Measurements from ENCODE around the gene PGM5. TPM values are rescaled to one million over a fixed set of nuclear protein-coding genes. Genes with fewer than 3 reads are reported as not detected.

PGM5 gene
- total RNA-seq, 1 experiment from 2014 or later = 0.15 TPM

- TF ChIP-seq CTCF (IDR thresholded peaks at IDR 0.05 in 2 of 3, conservative IDR thresholded peaks at IDR 0.05 in 1 of 3; ENCODE audit: borderline replicate concordance in 1 of 3, insufficient read depth in 1 of 3, low read depth in 2 of 3, low read length in 2 of 3) (peak in 2 of 3 experiments; percentile 22 to 36; a peak in 2 of 6 replicates), RAD21 (IDR thresholded peaks at IDR 0.05; ENCODE audit: low read depth) (peak; percentile 17; the same call in 1 of the 2 replicates), ELF1 (IDR thresholded peaks at IDR 0.05; ENCODE audit: borderline replicate concordance, low read depth) (no peak)
- ChIA-PET POLR2A (no interaction called here), RAD21 (ENCODE audit: low non-redundant PET in 1 of 2, low total read pairs in 2 of 2, uncharacterized antibody in 2 of 2, unreplicated experiment in 2 of 2) (no interaction called here), CTCF (interaction anchor here (0.9 to 1.3 kb wide), 2 partner anchors 10 to 424 kb away, joined by 3 read pairs; no protein-coding TSS in a partner anchor)
- intact Hi-C loops (cut with micrococcal nuclease) = no loop called here
- no peak for ATAC-seq
- Histone ChIP-seq H3K9me3 (ENCODE audit: control insufficient read depth in 1 of 2, insufficient read depth in 1 of 2, low read depth in 1 of 2, low read length in 2 of 2) (no peaks in the 10 kb centered on the region), H3K4me1 (ENCODE audit: control insufficient read depth in 1 of 2, insufficient read depth in 2 of 2, low read length in 2 of 2) (no peaks in the 10 kb centered on the region), H2AFZ (ENCODE audit: low read depth, low read length, poor library complexity, severe bottlenecking) (no peak overlapping the region), H3K9ac (ENCODE audit: low read length) (no peak overlapping the region), H3K79me2 (ENCODE audit: insufficient read depth, low read length) (no peaks in the 10 kb centered on the region), H3K36me3 (ENCODE audit: control insufficient read depth in 1 of 2, insufficient read depth in 2 of 2, low read length in 2 of 2) (no peaks in the 10 kb centered on the region), H3K27ac (ENCODE audit: low read depth, low read length) (no peak overlapping the region), H4K20me1 (ENCODE audit: insufficient read depth) (no peaks in the 10 kb centered on the region), H3K4me3 (replicated peaks in 1 of 2; ENCODE audit: low read depth in 1 of 2, low read length in 2 of 2) (no peak overlapping the region), H3K27me3 (ENCODE audit: insufficient read depth, low read length) (peaks cover 22% of the 10 kb centered on the region), H3K9me2 (ENCODE audit: insufficient read depth) (no peaks in the 10 kb centered on the region), H3K4me2 (ENCODE audit: low read length) (no peak overlapping the region)
- no peak for DNase-seq (ENCODE audit: low read depth, low spot score)
- no TSS peak for BruUV-seq (replicated peaks)
Measured at GRCh38 chr9:68574150-68574549, 217.7 kb downstream of the PGM5 start.

DNA sequence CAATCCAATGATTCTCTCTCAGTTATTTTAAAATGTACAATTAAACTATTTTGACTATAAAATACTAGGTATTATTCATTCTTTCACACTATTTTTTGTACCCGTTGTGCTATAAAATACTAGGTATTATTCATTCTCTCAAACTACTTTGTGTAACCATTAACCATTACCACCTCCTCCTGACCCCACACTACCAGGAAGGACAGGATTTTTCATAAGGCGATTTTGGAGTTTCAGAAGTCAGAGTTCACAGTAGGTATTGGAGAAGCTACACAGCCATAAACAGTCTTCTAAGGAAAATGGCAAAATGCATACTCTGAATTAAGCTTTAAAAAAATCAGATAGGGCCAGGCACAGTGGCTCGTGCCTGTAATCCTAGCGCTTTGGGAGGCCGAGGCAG lies 219.4 kb downstream of the PGM5 start:
- RAD21 ChIA-PET (ENCODE audit: low non-redundant PET in 1 of 2, low total read pairs in 2 of 2, uncharacterized antibody in 2 of 2, unreplicated experiment in 2 of 2) = no interaction called here
- TF ChIP-seq SRF (IDR thresholded peaks at IDR 0.05; ENCODE audit: low read depth) (no peak), SIN3A (IDR thresholded peaks at IDR 0.05; ENCODE audit: low read depth) (no peak), JUND (IDR thresholded peaks at IDR 0.05) (no peak), CEBPB (IDR thresholded peaks at IDR 0.05; ENCODE audit: low read depth) (no peak), EGR1 (IDR thresholded peaks at IDR 0.05; ENCODE audit: low read depth) (no peak), POLR2A (IDR thresholded peaks at IDR 0.05; ENCODE audit: borderline replicate concordance, extremely low read depth, insufficient read depth, insufficient read length) (no peak)
- TF ChIP-seq, protein P1, sequence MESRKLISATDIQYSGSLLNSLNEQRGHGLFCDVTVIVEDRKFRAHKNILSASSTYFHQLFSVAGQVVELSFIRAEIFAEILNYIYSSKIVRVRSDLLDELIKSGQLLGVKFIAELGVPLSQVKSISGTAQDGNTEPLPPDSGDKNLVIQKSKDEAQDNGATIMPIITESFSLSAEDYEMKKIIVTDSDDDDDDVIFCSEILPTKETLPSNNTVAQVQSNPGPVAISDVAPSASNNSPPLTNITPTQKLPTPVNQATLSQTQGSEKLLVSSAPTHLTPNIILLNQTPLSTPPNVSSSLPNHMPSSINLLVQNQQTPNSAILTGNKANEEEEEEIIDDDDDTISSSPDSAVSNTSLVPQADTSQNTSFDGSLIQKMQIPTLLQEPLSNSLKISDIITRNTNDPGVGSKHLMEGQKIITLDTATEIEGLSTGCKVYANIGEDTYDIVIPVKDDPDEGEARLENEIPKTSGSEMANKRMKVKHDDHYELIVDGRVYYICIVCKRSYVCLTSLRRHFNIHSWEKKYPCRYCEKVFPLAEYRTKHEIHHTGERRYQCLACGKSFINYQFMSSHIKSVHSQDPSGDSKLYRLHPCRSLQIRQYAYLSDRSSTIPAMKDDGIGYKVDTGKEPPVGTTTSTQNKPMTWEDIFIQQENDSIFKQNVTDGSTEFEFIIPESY (IDR thresholded peaks at IDR 0.05; ENCODE audit: extremely low read depth, insufficient replicate concordance, low read length) = no peak
- DNase-seq (ENCODE audit: low read depth, low spot score) (no peak), ATAC-seq (no peak)
- no peak overlapping the region for H3K4me2 ChIP-seq (ENCODE audit: low read length)
- no peak overlapping the region for H3K4me3 ChIP-seq (replicated peaks in 1 of 2; ENCODE audit: low read depth in 1 of 2, low read length in 2 of 2)
- intact Hi-C loops (cut with micrococcal nuclease) = no loop called here
- no peak overlapping the region for H3K27ac ChIP-seq (ENCODE audit: low read depth, low read length)
- no peaks in the 10 kb centered on the region for H3K79me2 ChIP-seq (ENCODE audit: insufficient read depth, low read length)
- H3K27me3 ChIP-seq (ENCODE audit: insufficient read depth, low read length) = peaks cover 27% of the 10 kb centered on the region
- H3K9ac ChIP-seq (ENCODE audit: low read length) = no peak overlapping the region
- H3K4me1 ChIP-seq (ENCODE audit: control insufficient read depth in 1 of 2, insufficient read depth in 2 of 2, low read length in 2 of 2) = no peaks in the 10 kb centered on the region
- CTCF ChIA-PET = interaction anchor here (1.2 kb wide), 1 partner anchor 8 kb away, joined by 5 read pairs; no protein-coding TSS in a partner anchor
- POLR2A ChIA-PET = no interaction called here
- H3K9me3 ChIP-seq (ENCODE audit: control insufficient read depth in 1 of 2, insufficient read depth in 1 of 2, low read depth in 1 of 2, low read length in 2 of 2) = no peaks in the 10 kb centered on the region
- H3K9me2 ChIP-seq (ENCODE audit: insufficient read depth) = no peaks in the 10 kb centered on the region
- no TSS peak for BruUV-seq (replicated peaks)
- no peaks in the 10 kb centered on the region for H3K36me3 ChIP-seq (ENCODE audit: control insufficient read depth in 1 of 2, insufficient read depth in 2 of 2, low read length in 2 of 2)
- no peak overlapping the region for H2AFZ ChIP-seq (ENCODE audit: low read depth, low read length, poor library complexity, severe bottlenecking)
- H4K20me1 ChIP-seq (ENCODE audit: insufficient read depth) = no peaks in the 10 kb centered on the region
